ENCODE data around the gene RAET1L.
"Not testable (repeated sequence)": the region's sequence is repeated elsewhere in the genome, so short reads cannot be mapped to it uniquely, and the experiment has no call there.

RAET1L gene

DNA sequence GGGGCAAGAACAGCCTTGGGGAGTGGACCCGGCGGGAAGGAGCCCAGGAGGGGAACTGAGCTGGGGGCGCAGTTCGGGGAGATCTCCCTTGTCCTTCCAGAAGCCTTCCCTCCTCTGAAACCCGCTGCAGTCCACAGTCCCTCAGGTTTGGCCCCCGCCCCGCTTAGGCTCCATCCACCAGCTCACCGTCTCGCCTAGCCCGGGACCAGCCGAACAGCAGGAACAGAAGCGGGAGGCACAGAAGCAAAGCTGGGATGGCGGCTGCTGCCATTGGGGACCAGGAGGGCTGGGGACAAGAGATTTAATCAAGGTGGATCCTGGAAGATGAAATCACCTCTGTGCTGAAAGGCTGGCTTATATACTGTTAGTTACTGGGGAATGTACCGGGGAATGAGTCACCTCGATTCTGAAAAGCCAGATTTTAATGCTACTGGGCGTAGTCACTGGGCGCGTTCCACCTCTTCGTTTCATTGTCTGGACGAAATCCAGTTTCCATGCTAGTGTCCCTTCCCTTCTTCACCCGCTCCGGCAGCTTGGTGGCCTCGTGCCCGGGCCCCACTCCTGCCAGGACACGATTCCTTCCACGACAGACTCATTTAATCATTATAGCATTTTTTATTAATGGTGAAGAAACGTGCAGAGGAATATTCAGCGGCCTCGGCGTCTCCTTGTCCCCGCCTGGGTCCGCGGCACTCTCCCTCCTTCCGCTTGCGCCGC is at the start of gene RAET1L:
RAET1L (minus strand) TSS at position 332 of the 717 bp plus-strand sequence; CDS start at position 271, 61 bp downstream.
- peak; percentile 68 for DNase-seq

DNA sequence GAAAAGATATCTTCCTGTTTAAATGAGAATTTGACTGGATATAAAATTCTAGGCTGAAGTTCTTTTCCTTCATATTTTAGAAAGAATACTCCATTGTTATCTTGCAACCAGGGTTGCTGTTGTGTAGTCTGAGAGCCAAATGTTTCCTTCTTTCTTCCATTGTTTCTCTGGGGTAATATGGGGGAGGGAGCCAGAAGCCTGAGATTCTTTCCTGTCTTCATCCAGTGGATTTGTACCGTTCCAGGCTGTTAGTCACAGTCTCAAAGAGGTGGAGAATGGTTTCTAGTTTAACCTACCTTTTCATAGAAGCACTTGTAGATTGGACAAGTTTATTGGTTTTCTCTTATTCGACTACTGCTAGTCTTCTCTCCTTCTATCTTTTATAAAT is 49.7 kb upstream of the RAET1L start:
- DNase-seq, result no peak

- DNase-seq, result not testable (repeated sequence)
These were observed 49.2 kb upstream of the RAET1L start for GRCh38 chr6:150074396-150075033.

DNA sequence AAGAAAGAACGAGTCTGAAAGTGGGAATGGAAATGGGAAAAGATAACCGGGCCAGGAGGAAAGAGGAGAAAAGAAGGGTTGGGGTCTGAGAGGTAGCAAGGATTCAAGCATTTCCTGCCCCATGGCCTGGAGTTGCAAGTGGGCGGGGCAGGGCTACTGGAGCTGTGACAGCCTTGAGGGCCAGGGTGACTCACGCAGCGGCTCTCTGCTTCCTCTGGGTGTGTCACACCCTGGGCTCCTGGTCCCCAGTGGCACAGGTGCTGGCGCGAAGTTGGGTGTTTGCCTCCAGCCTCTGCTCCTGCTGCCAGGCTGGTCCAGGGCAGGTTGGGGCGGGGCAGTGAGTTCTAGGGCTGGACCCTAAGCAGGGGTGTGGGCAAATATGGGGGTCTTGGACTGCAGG is 46.9 kb upstream of the RAET1L start:
- DNase-seq, result peak; percentile 39

DNA sequence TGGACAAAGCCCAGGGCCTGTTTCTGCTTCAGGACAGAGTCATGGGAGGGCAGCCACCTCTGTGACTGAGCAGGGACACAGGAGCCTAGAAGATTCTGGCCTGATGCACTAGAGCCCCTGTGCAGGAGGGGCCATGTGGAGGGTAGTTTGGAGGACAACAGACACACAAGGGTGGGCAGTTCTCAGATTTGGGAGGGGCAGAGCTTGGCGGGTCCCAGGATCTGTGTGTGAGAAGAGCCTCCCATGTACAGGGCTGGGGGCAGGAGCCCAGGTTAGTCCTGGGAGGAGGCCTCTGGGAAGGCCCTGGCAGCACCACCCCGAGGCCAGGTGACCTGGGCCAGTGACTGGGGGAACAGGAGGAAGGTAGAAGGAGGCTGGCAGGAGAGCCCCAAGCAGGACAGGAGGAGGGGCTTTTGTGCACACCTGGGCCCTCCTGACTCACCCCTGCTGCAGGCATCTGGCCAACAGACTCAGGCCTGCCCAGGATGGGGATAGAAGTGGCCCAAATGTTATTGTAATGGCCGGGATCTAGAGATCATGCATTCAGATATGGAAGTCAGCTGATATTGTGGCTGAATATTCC is 45.0 kb upstream of the RAET1L start:
- DNase-seq, result no peak

GRCh38 chr6:150069706-150070105 is 44.4 kb upstream of the RAET1L start:
- no peak for DNase-seq

GRCh38 chr6:150068720-150069648 is 43.7 kb upstream of the RAET1L start, which contains the start of gene ULBP3:
ULBP3 (minus strand) TSS chr6:150069121; CDS start chr6:150069066, 55 bp downstream.
- peak; percentile 96 for DNase-seq

- no peak for DNase-seq
These were observed 42.8 kb upstream of the RAET1L start for GRCh38 chr6:150068151-150068550.

- DNase-seq, result no peak
These were observed 39.8 kb upstream of the RAET1L start for GRCh38 chr6:150065083-150065482.

DNA sequence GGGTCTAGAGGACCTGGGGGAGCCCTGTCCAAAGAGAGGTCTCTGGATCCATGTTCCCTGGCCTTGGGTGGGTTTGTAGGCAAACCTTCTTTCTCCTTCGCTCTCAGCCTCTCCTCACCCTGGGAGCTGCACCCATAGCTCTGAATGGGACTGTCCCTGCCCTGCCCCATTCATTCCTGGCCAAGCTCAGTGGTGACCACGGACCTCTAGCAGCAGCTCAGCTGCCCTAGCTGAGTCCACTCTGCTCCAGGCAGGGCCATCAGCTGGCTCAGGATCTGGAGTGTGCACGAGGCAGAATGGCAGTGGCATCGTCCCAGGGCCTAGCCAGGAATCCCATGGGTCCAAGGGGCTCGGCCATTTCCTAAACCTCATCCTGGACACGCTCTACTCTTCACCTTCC is 38.3 kb upstream of the RAET1L start:
- no peak for DNase-seq

- not testable (repeated sequence) for DNase-seq
These were observed 34.6 kb upstream of the RAET1L start for GRCh38 chr6:150059973-150060372.

DNA sequence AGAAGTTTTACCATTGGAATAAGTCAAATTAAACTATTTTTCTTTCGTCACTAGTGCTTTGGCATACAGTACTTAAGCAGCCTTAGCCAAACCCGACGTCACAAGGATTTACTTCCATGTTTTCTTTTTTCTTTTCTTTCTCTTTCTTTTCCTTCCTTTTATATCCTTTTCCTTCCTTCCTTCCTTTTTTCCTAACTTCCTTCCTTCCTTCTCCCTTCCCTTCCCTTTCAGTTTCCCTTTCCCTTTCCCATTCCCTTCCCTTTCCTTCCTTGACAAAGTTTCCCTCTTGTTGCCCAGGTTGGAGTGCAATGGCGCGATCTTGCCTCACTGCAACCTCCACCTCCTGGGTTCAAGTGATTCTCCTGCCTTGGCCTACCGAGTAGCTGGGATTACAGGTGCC is 33.7 kb upstream of the RAET1L start:
- no peak for DNase-seq

GRCh38 chr6:150058231-150058792 is 33.0 kb upstream of the RAET1L start:
- DNase-seq, result no peak

GRCh38 chr6:150057501-150057951 is 32.2 kb upstream of the RAET1L start:
- DNase-seq, result no peak

DNA sequence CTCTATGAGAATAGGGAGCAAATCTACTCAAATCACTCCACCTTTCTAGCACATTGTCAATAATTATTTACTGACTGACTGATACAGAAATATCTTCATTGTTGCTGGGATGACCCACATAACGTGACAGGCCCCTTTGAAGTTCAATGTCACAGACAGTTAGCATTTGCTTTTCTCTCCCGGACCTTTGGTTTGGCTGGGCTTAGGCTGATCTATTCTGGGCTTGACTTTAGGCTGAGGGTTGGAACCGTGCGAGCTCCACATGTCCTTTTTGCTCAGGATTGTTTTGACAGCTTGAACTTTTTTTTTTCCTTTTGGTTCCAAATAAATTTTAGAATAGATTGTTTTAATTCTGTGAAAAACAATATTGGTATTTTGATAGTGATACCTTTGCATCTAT is 31.6 kb upstream of the RAET1L start:
- no peak for DNase-seq

DNA sequence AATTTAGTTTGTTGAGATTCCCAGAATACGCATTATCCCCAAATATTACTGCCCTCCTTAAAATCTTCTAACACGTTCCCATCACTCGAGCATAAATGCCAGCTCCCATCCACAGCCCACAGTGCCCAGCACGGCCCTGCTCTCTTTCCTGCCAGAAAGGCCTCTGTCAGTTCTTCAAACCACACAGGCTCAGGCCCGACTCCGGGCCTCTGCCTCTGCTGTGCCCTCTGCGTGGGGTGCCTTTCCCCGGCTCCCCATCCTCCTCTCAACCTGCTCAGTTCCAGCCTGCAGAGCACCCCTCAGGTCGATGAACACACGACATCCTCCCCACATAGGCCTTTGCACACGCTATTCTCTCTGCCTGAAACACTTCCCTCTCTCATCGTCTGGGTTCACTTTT is 30.8 kb upstream of the RAET1L start:
- no peak for DNase-seq

DNA sequence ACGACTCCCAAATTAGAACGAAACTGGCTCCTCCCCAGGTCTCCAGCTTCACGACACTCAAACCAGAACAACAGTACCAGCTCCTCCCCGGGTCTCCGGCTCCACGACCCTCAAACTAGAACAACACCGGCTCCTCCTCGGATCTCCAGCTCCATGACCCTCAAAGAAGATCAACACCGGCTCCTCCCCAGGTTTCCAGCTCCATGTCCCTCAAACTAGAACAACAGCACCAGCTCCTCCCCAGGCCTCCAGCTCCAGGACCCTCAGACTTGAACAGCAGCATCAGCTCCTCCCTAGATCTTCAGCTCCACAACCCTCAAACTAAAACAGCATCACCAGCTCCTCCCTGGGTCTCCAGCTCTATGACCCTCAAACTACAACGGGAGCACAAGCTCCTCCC is 29.8 kb upstream of the RAET1L start:
- DNase-seq, result no peak

DNA sequence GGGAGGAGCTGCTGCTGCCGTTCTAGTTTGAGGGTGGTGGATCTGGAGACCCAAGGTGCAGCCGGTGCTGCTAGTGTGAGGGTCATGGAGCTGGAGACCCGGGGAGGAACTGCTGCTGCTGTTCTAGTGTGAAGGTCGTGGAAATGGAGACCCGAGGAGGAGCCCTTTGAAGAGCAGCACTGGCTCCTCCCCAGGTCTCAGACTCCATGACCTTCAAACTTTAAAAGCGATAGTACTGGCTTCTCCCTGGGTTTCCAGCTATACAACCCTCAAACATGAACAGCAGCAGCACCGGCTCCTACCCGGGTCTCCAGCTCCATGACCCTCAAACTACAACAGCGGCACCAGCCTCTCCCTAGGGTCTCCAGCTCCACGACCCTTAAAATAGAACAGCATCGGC is 28.1 kb upstream of the RAET1L start:
- DNase-seq, result no peak

- no peak for DNase-seq
These were observed 25.5 kb upstream of the RAET1L start for GRCh38 chr6:150050846-150051245.

- DNase-seq, result no peak
These were observed 22.8 kb upstream of the RAET1L start for GRCh38 chr6:150048099-150048498.

DNA sequence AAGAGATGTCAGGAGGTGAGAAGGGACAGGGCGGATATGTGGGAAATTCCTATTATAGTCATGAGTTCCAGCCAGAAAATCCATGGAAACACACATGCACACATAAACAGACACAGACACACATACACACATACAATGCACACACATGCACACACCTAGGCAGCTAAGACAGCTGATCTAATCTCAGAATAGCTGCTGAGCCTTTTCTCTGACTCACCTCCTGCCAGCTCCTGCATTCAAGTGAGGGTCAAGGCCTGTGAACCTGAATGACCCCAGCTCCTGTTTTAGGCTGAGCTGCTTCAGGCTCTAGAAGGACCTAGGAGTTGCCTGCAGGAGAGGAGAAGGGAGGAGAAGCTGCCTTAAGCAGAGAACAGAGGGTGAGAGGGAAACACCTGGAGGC is 21.6 kb upstream of the RAET1L start:
- no peak for DNase-seq

GRCh38 chr6:150044621-150045145 is 19.4 kb upstream of the RAET1L start:
- no peak for DNase-seq

Data from fibroblast of skin of right biceps (primary cell).